Measurements from ENCODE around the gene TSC2.

- TF ChIP-seq POLR2AphosphoS5 (IDR thresholded peaks at IDR 0.05), result no peak
- TF ChIP-seq POLR2A (IDR thresholded peaks at IDR 0.05), result no peak
- TF ChIP-seq, protein P1, sequence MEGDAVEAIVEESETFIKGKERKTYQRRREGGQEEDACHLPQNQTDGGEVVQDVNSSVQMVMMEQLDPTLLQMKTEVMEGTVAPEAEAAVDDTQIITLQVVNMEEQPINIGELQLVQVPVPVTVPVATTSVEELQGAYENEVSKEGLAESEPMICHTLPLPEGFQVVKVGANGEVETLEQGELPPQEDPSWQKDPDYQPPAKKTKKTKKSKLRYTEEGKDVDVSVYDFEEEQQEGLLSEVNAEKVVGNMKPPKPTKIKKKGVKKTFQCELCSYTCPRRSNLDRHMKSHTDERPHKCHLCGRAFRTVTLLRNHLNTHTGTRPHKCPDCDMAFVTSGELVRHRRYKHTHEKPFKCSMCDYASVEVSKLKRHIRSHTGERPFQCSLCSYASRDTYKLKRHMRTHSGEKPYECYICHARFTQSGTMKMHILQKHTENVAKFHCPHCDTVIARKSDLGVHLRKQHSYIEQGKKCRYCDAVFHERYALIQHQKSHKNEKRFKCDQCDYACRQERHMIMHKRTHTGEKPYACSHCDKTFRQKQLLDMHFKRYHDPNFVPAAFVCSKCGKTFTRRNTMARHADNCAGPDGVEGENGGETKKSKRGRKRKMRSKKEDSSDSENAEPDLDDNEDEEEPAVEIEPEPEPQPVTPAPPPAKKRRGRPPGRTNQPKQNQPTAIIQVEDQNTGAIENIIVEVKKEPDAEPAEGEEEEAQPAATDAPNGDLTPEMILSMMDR (IDR thresholded peaks at IDR 0.05), result no peak
- TF ChIP-seq EP300 (IDR thresholded peaks at IDR 0.05), result no peak
Measured at GRCh38 chr16:2058420-2058819, 10.6 kb downstream of the TSC2 start.
